Mucosa of gallbladder (tissue), 1 donor: ENCODE measurements around the gene PDPR. TPM values are rescaled to one million over a fixed set of nuclear protein-coding genes. Genes with fewer than 3 reads are reported as not detected.
"Not testable (repeated sequence)": the region's sequence is repeated elsewhere in the genome, so short reads cannot be mapped to it uniquely, and the experiment has no call there.

ENCODE experiments used
- DNase-seq: peaks from one replicate; pipeline ENCODE4 v3.0.0-alpha.2; 2020; ENCODE audit warnings: low spot score
- total RNA-seq: library from RNA; stranded (reverse); gene quantifications from one replicate; pipeline ENCODE4 v1.2.1, GENCODE V29; 2021
- donor health status: DM: no; HTN: no; CAD: no.

Gene PDPR
- total RNA-seq, 1 donor from 2014 or later, result 19.9 TPM

DNA sequence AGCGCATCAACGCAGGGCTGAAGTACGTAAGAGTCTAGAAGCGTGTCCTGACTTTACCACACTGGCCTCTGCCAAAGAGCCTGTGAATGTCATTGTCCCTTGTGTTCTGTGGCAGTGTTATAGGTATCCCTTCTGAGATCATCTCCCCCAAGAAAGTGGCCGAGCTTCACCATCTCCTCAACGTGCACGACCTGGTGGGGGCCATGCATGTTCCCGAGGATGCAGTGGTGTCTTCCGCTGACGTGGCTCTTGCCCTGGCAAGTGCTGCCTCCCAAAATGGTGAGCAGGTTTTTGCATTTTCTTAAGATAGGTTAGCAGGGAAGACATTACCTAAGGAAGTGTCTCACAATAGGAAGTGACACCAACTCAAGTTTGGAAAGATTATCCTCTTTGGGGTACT lies 14.7 kb downstream of the PDPR start:
- not testable (repeated sequence) for DNase-seq

GRCh38 chr16:70135796-70136195 lies 21.7 kb downstream of the PDPR start:
- not testable (repeated sequence) for DNase-seq

- not testable (repeated sequence) for DNase-seq
These were observed 22.5 kb downstream of the PDPR start for GRCh38 chr16:70136595-70136994.

DNA sequence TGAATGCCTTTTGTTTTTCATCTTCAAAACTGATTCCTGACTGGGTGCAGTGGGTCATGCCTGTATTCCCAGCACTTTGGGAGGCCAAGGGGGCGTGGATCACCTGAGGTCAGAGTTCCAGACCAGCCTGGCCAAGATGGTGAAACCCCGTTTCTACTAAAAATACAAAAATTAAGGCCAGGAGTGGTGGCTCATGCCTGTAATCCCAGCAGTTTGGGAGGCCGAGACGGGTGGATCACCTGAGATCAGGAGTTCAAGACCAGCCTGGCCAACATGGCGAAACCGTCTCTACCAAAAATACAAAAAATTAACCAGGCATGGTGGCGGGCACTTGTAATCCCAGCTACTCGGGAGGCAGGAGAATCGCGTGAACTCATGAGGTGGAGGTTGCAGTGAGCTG lies 28.6 kb downstream of the PDPR start:
- not testable (repeated sequence) for DNase-seq

DNA sequence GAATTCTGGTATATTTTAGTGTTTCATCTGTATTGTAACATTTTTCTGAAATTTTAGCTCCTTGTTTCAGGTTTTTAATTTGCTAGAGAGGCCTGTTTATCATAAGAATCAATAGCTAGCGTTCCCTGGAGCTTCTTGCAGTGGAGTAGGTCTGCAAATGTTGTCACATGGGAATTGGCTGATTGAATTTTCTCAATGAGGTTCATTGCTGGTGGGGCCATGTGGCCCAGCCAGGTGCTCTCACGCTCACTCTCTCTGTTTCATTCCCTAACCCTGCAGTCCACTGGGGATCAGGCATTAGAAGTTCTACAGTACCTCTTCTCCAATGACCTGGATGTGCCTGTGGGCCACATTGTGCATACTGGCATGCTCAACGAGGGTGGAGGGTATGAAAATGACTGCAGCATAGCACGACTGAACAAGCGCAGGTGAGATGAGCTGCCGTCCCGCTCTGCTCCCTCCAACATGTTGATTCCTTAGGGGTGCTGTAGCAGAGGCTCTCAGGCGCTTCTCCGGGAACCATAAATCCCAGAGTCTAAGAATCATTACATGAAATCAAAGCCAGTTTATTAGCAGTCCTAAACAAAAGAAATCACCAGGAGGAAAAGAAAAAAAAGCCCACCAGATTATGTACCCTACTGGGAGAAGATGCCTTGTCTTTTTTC lies 29.2 kb downstream of the PDPR start:
- DNase-seq, result not testable (repeated sequence)

DNA sequence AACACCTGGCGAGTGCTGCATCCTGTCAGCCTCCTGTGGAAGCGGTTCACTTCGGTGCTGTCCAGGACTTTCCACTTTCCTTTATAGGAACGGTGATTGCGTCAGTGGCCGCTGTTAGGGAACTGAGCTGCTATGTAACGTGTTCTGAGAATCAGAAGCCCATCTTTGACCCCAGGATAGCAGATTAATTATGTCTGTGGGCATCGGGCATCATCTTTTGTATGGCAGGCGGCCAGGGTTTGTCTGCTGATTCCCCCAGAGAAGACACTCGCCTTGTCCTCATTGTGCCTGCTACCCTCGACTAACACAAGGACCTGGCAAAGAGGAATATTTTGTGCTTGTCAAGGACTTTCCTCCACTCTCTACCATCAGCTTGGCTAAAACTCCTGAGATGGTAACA lies 33.7 kb downstream of the PDPR start:
- DNase-seq, result not testable (repeated sequence)

DNA sequence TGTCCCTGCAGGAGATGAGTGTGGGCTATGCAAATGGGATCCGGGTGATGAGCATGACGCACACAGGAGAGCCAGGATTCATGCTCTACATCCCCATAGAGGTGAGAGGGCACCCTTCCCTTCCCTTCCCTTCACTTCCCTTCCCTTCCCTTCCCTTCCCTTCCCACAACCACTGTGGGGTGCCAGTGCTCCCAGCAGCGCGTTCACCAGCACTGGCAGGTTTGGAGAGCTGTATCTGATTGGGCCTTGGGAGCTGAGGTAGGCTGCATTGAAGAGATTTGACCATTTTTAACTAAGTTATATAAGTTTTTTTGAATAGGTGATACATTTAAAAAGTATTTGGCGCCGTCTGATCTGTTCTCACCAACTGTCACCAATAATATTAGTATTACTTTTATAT lies 34.3 kb downstream of the PDPR start:
- not testable (repeated sequence) for DNase-seq

GRCh38 chr16:70149296-70149695 lies 35.2 kb downstream of the PDPR start:
- DNase-seq, result not testable (repeated sequence)

DNA sequence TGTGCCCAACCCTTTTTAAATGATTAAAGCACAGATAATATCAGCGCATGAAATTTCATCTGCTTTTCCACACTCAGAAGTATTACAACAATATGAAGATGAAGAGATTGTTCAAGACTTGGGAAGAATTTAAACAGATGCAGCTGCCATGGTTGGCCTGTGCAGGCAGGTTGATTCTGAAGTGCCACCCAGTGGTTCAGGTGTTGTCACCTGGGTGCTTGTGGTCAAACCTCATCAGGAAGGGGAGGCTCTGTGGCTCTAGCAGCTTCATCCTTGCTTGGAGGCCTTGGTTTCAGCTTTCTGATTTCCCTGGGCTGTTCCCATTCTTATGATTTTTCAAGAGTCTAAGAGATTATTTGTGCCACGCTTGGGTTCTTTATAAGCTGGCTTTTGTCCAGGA lies 37.3 kb downstream of the PDPR start:
- DNase-seq, result no peak

DNA sequence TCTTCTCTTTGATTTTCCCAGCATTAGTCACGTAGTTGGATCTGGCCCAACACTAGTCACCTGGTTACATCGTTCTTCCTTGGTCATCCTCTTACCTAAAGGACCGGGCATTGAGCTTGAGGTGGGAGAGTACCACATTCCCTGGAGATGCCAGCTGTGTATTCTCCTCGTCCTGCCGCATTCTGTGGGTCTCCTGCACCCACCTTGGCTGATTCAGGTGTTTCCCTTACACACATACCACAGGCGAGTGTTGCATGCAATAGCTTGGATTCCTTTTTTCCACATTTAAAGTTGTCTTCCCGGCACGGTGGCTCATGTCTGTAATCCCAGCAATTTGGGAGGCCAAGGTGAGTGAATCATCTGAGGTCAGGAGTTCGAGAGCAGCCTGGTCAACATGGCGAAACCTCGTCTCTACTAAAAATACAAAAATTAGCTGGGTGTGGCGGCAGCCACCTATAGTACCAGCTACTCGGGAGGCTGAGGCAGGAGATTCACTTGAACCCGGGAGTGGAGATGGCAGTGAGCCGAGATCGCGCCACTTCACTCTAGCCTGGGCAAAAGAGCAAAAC lies 37.9 kb downstream of the PDPR start:
- no peak for DNase-seq

- DNase-seq, result no peak
These were observed 38.6 kb downstream of the PDPR start for GRCh38 chr16:70152578-70153302.

DNA sequence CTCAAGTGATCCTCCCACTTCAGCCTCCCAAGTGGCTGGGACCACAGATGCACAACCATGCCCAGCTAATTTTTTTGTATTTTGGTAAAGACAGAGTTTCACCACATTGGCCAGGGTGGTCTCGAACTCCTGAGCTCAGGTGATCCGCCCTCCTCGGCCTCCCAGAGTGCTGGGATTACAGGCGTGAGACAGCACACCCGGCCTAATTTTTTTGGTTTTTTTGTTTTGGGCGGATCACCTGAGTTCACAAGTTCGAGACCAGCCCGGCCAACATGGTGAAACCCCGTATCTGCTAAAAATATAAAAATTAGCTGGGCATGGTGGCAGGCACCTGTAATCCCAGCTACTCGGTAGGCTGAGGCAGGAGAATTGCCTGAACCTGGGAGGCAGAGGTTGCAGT lies 40.6 kb downstream of the PDPR start:
- not testable (repeated sequence) for DNase-seq

- DNase-seq, result no peak
These were observed 42.3 kb downstream of the PDPR start for GRCh38 chr16:70156207-70156978.

DNA sequence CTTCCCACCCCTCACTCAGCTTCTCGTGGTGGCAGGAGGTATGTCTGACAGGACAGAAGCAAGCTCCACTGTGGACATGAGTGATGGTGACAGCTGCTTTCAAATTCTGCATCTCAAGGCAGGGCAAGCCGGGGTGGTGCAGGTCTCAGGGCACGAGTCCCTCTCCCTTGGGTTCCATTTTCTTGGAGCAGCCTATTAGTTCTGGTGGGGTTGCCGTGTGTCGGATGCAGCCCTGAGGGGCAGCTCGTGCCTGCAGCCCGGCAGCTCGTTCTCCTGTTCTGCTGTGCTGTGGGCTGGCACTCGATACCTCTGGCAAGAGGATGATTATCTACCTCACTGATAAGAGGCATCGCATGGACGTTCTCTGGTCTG lies 43.0 kb downstream of the PDPR start:
- no peak for DNase-seq

DNA sequence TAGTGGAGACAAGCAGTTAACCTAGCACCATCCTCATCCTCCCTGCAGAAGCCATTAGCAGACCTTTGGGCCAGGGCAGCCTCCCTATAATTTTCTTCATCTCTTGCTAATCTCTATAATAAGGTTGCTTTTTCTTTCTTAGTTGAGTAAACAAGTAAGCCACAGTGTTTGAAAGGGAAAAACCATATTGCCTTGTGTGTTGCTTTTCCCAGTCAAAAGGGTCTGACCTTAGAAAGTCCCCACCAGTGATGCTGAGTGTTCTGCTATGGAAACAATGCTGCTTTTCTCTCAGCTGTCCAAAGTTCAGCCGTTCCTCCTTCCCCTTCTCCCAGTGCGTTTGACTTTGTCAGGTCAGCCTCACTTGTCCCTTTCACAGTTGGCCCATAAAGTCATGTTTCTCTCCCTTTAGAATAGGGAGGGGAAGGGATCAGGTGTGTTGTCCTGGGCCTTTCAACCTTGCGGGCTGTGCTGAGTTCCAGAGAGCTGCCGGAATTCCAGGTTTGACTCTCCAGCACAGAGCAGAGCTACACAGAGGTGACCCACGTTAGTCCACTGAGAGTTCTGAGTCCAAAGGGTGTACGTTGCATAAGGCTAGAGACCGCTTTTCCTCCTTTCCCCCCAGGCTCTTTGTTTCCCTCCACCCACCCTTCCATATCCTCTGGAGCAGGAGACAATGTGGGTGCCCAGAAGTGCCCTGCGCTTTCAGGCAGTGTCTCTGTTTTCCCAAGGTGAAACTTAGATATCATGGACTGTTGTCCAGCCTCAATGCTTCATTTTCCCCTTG lies 43.5 kb downstream of the PDPR start:
- no peak for DNase-seq

- DNase-seq, result no peak
These were observed 44.3 kb downstream of the PDPR start for GRCh38 chr16:70158261-70158939.

DNA sequence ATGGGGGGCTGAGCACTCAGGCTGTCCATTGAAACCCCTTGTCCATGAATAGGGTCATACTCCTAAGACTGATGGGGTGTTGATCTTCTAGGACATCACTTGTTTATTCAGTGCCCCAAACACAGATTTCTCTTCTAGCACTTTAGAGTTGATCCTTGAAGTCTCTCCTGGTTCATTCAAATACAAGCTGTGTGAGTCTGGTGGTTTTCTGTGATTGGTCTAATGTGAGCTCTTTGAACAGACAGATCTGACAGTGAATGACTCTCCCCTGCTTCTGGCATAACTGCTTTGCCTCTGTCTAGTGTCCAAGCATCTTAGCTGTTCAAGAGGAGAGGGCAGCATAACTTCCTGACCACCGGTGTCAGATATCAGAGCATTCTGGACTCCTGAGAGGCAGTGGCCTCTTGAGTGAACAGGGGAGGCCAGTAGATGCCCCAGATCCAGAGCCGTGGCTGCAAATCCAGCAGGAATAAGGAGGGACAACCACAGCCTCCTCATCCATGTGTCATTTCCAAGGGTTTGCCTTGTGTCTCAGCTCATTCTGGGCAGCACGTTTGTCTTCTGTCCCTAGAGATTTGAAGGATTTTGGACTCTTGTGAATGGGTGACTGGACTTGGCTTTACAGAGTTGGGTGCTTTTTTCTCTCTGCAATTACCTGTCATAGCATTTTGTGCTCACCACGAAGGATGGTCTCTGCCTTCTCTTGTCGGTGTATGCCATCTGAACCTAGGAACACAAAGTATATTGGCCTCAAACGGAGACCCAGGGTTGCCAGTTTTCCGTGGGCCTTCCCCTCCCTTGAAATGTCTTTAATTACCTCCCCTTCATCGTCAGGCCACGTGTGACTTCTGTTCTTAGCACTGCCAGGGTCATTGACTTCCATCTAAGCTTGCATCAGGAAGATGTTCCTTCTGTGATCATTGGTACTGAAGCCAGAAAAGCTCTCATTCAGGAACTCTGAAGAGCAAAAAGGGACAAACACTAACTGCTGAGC lies 45.5 kb downstream of the PDPR start:
- no peak for DNase-seq

GRCh38 chr16:70160388-70160787 lies 46.3 kb downstream of the PDPR start:
- DNase-seq, result no peak

DNA sequence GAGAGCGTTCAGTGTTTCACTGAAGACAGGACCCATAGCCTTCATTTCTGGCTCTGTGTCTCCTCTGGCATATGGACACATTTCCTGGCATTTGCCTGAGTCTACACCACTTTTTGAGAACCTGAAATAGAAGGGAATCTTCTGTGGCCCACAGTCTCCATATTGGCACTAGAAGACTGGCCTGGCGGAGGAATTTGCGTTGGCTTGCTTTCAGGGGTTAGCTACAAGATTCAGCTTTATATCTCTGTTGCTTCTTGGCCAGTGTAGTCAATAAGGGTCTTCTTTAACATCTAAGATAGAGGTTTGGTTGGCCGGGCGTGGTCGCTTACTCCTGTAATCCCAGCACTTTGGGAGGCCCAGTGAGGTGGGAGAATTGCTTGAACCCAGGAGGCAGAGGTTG lies 46.7 kb downstream of the PDPR start:
- DNase-seq, result no peak

DNA sequence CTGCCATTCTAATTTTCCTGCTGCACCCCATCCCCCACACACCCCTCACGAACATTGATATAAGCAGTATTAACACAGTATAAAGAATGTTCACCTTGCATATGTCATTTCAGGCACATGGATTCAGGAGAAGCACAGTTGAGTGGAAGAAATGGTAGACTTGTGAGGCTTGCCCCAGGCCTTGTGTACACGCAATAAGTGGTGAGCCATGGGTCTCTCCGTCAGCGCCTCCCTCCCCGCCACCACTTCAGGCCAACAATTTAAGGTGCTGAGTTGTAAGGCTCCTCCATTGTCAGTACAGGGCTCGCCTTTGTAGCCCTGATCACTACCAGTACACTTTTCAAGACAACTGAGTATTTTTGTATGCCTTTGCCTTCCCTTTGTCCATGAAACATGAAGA lies 47.2 kb downstream of the PDPR start:
- DNase-seq, result no peak
